HL-60 (cell line): ENCODE measurements around the gene B3GALT5.

ENCODE experiments used
- POLR2AphosphoS5 ChIP-seq: IDR thresholded peaks from 2 replicates; pipeline ENCODE4 v1.6.1; 2012; ENCODE audit warnings: low read depth
- SPI1 ChIP-seq: IDR thresholded peaks from 2 replicates; pipeline ENCODE4 v1.6.1; 2012; ENCODE audit warnings: low read depth, mild to moderate bottlenecking, borderline replicate concordance
- TF ChIP-seq, protein P1 (sequence below): IDR thresholded peaks from one replicate; pipeline ENCODE4 v1.5.1; 2011; ENCODE audit warnings: low read length, control low read depth, inconsistent platforms; ENCODE audit not compliant: insufficient read depth

DNA sequence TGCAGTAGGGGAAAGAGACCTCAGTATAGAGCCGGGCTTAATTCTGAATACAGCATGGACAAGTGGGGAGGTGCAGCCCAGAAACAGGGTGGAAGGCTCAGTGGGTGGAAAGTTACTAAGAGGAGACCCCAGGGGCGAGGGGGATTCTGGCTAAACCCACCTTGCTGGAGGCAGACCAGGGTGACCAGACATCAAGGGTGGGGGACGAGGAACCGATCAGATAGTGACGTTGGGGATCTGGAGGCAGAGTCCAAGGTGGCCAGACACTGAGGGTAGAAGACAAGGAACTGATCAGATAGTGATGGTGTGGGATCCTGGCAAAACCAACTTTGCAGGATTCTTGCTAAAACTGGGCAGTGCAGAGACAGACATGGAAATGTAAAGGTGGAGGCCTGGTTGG lies 36.8 kb downstream of the B3GALT5 start:
- TF ChIP-seq, protein P1, sequence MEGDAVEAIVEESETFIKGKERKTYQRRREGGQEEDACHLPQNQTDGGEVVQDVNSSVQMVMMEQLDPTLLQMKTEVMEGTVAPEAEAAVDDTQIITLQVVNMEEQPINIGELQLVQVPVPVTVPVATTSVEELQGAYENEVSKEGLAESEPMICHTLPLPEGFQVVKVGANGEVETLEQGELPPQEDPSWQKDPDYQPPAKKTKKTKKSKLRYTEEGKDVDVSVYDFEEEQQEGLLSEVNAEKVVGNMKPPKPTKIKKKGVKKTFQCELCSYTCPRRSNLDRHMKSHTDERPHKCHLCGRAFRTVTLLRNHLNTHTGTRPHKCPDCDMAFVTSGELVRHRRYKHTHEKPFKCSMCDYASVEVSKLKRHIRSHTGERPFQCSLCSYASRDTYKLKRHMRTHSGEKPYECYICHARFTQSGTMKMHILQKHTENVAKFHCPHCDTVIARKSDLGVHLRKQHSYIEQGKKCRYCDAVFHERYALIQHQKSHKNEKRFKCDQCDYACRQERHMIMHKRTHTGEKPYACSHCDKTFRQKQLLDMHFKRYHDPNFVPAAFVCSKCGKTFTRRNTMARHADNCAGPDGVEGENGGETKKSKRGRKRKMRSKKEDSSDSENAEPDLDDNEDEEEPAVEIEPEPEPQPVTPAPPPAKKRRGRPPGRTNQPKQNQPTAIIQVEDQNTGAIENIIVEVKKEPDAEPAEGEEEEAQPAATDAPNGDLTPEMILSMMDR: no peak
- TF ChIP-seq POLR2AphosphoS5: no peak
- no peak for TF ChIP-seq SPI1
